PC-9 (cell line): ENCODE data around the gene MPC2.

Source experiments
- CTCF ChIP-seq: fragments of 200-600 bp; sonication (generic); conservative IDR thresholded peaks from 2 replicates; pipeline ENCODE4 v1.6.1; 2017; ENCODE audit warnings: mixed run types, antibody characterized with exemption, mild to moderate bottlenecking, moderate library complexity
- EZH2 ChIP-seq: fragments of 200-600 bp; sonication (generic); IDR thresholded peaks from 2 replicates; pipeline ENCODE4 v1.8.0; 2017; ENCODE audit warnings: antibody characterized with exemption, low read depth

- TF ChIP-seq CTCF, result no peak
- no peak for TF ChIP-seq EZH2
Observed at GRCh38 chr1:167977245-167977644, 40.4 kb upstream of the MPC2 start.
